Lower leg skin (tissue), 4 donors: Measurements from ENCODE around the gene DMXL1. TPM values are rescaled to one million over a fixed set of nuclear protein-coding genes. Genes with fewer than 3 reads are reported as not detected.

ENCODE experiments used
- DNase-seq, 2 donors: peaks; one replicate each; pipeline ENCODE4 v3.0.0-alpha.2; 2019; ENCODE audit warnings: low spot score in 2 of 2
- H3K4me3 ChIP-seq: fragments of 200-600 bp; sonication (generic); 2 replicates; pipeline ENCODE4 v1.5.1; 2017; ENCODE audit warnings: mild to moderate bottlenecking, low read depth; ENCODE audit not compliant: poor library complexity, severe bottlenecking
- POLR2A ChIP-seq, 2 donors: fragments of 450-650 bp; IDR thresholded peaks; one replicate each; pipeline ENCODE4 v1.6.1; 2016 to 2017; ENCODE audit warnings: antibody characterized with exemption in 2 of 2, mild to moderate bottlenecking in 1 of 2, moderate library complexity in 1 of 2
- WGBS, 2 donors: methylation state at CpG; one replicate each; pipeline ENCODE4 v1.1.5; 2018; 5-methylcytosine and 5-hydroxymethylcytosine counted together
- intact Hi-C: fragments of 100-400 bp; cut with DNase I; formaldehyde crosslinking; loops from one replicate; pipeline ENCODE4 v1.15.0; 2023; ENCODE audit warnings: low total_unique reads
- total RNA-seq, 4 donors: library from RNA; depleted of rRNA; stranded (reverse); fragments of >200 nt; gene quantifications; one replicate each; pipeline ENCODE4 v1.1.0, GENCODE V29; 2016
- TF ChIP-seq, protein P1 (sequence below), 3 donors: fragments of 450-650 bp; IDR thresholded peaks; one replicate each; pipeline ENCODE4 v1.5.1; 2016; ENCODE audit warnings: antibody characterized with exemption in 3 of 3, mild to moderate bottlenecking in 3 of 3, moderate library complexity in 2 of 3

The DMXL1 gene
- total RNA-seq, 4 donors from 2014 or later, result 34.7 to 52.4 (median 36.6) TPM

DNA sequence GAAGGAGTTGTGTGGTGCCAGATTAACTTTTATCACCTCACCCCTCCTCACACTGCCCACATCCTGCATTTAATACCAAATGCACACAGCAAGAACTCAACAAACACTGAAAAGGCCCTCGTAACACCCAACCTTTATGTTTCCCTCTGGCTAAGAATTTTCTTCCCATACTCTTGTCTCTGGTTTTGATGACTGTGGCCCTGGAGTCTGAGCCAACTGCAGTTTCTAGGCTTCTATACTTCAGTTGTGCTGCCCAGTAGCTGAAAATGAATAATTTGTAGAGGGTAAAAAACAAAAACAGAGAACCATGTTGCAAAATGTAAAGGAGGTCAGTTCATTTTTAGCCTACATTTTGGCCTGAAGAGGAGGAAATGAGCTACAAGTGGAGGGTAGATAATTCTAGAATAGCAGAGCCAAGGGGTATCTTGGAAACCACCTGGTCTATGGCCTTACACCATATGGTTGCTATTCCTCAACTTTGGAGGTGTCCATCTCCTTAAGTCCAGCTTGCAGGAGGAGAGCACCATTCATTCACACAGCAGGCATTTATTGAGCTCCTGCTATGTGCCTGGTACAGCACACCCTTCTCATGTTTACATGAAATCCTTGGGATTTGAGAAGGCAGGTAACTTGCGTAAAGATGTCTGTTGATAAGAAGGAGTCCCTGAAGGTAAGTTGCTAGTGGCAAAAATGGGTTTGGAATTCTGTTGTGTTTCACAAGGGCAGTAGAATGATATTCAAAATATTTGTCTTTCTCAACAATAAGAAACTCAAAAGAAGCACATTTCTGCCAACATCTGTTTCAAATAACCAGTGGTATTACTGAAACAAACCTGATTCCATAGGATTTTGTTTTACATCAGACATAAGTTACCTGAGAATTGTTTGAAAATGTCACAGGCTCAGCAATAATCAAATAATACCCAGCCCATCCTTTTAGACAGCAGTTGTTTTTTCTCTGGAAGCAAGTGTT is 201.2 kb downstream of the DMXL1 start:
- WGBS, 2 donors, result 93 to 95% methylated on average over 2 of the region's 2 CpGs
- H3K4me3 ChIP-seq, result no peak overlapping the region

DNA sequence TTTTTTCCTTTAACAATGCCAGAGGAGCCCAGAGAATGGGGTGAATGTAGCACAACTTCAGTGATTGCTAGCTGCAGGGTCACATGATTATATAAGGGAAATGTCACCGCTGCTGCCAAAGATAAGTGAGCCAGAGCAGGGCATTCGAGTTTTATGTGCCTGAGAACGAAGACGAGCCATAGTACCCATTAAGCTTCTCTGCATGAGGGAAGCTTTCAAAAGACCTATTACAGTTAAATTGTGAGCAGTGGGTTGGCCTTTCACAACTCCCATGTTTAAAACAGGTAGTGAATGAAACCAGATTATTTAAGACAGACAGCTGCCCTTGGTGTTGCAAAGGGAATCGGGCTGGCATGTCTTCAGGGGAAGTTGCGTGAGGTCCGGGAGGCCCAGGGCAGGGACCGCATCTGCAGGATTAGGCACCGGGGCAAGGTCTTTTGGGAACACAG is 202.5 kb downstream of the DMXL1 start:
- H3K4me3 ChIP-seq, result no peak overlapping the region
- TF ChIP-seq POLR2A (IDR thresholded peaks at IDR 0.05), result no peak
- TF ChIP-seq, protein P1, sequence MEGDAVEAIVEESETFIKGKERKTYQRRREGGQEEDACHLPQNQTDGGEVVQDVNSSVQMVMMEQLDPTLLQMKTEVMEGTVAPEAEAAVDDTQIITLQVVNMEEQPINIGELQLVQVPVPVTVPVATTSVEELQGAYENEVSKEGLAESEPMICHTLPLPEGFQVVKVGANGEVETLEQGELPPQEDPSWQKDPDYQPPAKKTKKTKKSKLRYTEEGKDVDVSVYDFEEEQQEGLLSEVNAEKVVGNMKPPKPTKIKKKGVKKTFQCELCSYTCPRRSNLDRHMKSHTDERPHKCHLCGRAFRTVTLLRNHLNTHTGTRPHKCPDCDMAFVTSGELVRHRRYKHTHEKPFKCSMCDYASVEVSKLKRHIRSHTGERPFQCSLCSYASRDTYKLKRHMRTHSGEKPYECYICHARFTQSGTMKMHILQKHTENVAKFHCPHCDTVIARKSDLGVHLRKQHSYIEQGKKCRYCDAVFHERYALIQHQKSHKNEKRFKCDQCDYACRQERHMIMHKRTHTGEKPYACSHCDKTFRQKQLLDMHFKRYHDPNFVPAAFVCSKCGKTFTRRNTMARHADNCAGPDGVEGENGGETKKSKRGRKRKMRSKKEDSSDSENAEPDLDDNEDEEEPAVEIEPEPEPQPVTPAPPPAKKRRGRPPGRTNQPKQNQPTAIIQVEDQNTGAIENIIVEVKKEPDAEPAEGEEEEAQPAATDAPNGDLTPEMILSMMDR (IDR thresholded peaks at IDR 0.05), result no peak
- no peak for DNase-seq
- 48 to 54% methylated on average over 9 of the region's 9 CpGs for WGBS, 2 donors
- intact Hi-C loops, result no loop called here

More for the DNA sequence above, 201.2 kb downstream of the DMXL1 start:
- TF ChIP-seq POLR2A (IDR thresholded peaks at IDR 0.05), result no peak
- TF ChIP-seq, protein P1 (IDR thresholded peaks at IDR 0.05), result no peak
- intact Hi-C loops, result no loop called here
- DNase-seq, result no peak

DNA sequence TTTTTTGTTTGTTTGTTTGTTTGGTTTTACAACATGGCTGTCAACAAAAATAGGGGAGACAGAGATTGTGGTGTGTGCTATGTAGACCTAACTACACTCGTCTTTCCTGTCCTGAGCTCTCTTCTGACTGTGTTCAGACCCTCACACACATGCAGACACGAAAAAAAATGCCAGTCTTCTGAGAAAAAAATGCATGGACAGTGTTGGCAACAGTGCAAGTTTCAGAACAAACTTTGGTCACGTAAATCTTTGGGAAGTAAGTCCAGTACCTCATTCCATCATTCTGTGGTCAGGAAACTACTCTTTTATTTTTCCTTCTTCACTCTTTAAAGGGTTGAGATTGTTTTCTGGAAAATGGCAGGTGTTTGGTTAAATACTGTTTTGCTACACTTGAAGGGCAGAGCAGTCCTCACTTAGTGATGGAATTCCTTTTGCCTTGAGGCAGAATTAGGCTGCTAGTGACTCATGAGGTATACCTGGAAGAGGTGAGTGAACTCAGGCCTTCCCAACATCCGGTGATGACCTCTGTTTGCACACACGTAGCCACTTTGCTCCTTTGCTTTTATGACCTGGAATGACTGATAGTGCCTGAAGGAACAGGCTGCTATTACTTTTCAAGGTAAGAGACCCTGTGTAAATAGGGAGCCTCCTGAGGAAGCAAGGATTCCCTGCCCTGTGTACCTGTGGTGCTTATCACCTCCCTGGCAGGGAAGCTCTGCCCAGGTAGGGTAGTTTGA is 203.3 kb downstream of the DMXL1 start:
- WGBS, 2 donors, result 56 to 60% methylated on average over 5 of the region's 5 CpGs
- H3K4me3 ChIP-seq, result no peak overlapping the region
- intact Hi-C loops, result no loop called here

DNA sequence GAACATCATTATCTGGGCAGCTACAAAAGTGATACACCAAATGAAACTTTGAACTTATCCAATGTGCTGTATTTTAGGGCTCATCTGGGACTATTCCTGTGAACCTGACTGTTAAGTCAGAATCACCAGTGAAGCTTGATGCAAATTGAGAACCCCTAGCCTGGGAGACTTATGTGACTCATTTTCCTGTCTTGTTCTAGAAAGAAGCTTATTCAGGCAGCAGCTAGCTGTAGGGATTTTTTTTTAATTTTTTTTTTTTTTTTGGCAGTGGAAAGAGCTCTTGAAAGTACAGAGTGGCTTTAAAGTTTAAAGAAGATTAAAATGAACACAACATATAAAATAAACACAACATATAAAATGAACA is 203.9 kb downstream of the DMXL1 start:
- no peak for DNase-seq
- intact Hi-C loops, result no loop called here
- H3K4me3 ChIP-seq, result no peak overlapping the region
- no peak for TF ChIP-seq POLR2A (IDR thresholded peaks at IDR 0.05)
- TF ChIP-seq, protein P1 (IDR thresholded peaks at IDR 0.05), result no peak

More for the DNA sequence above, 203.3 kb downstream of the DMXL1 start:
- TF ChIP-seq POLR2A (IDR thresholded peaks at IDR 0.05), result no peak
- no peak for DNase-seq

DNA sequence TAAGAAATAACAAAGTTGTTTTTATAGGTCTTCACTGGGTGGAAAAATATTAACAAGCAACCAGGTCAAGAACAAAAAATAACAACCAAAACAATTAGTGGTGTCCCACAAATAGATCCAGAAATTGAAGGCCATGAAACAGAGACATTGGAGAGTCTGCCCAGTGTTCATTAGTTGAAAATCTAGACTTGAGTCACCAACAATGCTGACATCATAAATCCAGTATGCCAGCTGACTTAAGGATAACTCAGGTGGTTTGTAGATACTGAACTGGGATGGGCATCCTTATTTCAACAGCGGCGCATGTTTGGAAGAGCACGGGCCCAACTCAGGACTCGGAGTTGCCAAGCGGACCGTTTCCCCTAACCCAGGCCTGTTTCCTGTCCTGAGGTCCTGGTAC is 204.3 kb downstream of the DMXL1 start:
- no peak for TF ChIP-seq POLR2A (IDR thresholded peaks at IDR 0.05)
- TF ChIP-seq, protein P1 (IDR thresholded peaks at IDR 0.05), result no peak
- WGBS, 2 donors, result 69 to 80% methylated on average over 6 of the region's 6 CpGs
- H3K4me3 ChIP-seq, result no peak overlapping the region
- intact Hi-C loops, result no loop called here
- DNase-seq, result no peak

DNA sequence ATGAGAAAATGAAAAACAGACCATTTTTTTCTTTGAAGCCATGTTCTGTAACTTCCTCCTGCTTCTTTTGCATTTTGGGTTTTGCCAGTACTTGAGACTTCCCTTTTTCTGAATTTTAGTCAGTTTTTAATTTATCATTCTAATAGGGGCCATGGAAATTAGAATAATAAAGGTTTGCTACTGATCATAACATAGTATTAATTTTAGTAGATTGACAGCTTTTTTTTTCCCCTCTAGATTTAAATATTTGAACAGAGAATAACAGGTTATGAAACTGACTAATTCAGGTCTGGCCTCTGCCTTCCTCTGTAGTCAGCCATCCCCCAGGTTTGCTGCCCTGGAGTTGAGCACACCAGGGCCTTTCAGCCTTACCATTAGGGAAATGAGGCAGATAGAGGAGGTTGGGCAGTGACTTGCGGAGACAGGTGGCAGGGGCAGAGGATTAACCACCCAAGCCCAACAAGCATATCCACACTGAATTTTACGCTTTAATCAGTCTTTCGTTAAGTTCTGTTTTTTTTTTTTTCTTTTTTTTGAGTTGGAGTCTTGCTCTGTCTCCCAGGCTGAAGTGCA is 204.8 kb downstream of the DMXL1 start:
- DNase-seq, result no peak
- TF ChIP-seq, protein P1 (IDR thresholded peaks at IDR 0.05), result no peak
- TF ChIP-seq POLR2A (IDR thresholded peaks at IDR 0.05), result no peak
- no peak overlapping the region for H3K4me3 ChIP-seq
- intact Hi-C loops, result no loop called here
- WGBS, 2 donors, result 84 to 88% methylated on average over 3 of the region's 3 CpGs
